ENCODE measurements around the gene ZNF783. TPM values are rescaled to one million over a fixed set of nuclear protein-coding genes. Genes with fewer than 3 reads are reported as not detected.
"Not testable (repeated sequence)": the region's sequence is repeated elsewhere in the genome, so short reads cannot be mapped to it uniquely, and the experiment has no call there.

ZNF783 gene
- total RNA-seq, 1 experiment from 2014 or later: 9.9 TPM

DNA sequence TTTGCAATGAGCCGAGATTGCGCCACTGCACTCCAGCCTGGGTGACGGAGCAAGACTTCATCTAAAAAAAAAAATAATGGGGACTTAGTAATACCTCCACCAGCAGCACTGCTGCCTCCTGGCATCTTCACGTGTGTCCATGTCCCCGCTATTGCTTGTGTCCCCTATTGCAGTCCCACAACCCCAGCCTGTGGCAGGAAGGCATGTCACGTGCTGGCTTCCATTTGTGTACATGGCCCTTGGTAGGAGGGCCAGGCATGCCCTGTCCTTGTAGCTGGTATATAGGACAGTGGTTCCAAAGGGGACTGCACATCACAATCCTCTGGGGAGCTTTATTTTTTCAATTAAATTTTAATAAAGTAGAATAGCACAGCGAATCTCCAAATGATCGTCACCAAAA lies 5.7 kb downstream of the ZNF783 start (continued):
- TF ChIP-seq, protein P1, sequence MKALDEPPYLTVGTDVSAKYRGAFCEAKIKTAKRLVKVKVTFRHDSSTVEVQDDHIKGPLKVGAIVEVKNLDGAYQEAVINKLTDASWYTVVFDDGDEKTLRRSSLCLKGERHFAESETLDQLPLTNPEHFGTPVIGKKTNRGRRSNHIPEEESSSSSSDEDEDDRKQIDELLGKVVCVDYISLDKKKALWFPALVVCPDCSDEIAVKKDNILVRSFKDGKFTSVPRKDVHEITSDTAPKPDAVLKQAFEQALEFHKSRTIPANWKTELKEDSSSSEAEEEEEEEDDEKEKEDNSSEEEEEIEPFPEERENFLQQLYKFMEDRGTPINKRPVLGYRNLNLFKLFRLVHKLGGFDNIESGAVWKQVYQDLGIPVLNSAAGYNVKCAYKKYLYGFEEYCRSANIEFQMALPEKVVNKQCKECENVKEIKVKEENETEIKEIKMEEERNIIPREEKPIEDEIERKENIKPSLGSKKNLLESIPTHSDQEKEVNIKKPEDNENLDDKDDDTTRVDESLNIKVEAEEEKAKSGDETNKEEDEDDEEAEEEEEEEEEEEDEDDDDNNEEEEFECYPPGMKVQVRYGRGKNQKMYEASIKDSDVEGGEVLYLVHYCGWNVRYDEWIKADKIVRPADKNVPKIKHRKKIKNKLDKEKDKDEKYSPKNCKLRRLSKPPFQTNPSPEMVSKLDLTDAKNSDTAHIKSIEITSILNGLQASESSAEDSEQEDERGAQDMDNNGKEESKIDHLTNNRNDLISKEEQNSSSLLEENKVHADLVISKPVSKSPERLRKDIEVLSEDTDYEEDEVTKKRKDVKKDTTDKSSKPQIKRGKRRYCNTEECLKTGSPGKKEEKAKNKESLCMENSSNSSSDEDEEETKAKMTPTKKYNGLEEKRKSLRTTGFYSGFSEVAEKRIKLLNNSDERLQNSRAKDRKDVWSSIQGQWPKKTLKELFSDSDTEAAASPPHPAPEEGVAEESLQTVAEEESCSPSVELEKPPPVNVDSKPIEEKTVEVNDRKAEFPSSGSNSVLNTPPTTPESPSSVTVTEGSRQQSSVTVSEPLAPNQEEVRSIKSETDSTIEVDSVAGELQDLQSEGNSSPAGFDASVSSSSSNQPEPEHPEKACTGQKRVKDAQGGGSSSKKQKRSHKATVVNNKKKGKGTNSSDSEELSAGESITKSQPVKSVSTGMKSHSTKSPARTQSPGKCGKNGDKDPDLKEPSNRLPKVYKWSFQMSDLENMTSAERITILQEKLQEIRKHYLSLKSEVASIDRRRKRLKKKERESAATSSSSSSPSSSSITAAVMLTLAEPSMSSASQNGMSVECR (CRISPR knock-in tag; IDR thresholded peaks at IDR 0.05; ENCODE audit: borderline replicate concordance): no peak
- no peak for TF ChIP-seq KAT7 (CRISPR knock-in tag; IDR thresholded peaks at IDR 0.05; ENCODE audit: borderline replicate concordance)
- TF ChIP-seq, protein P2, sequence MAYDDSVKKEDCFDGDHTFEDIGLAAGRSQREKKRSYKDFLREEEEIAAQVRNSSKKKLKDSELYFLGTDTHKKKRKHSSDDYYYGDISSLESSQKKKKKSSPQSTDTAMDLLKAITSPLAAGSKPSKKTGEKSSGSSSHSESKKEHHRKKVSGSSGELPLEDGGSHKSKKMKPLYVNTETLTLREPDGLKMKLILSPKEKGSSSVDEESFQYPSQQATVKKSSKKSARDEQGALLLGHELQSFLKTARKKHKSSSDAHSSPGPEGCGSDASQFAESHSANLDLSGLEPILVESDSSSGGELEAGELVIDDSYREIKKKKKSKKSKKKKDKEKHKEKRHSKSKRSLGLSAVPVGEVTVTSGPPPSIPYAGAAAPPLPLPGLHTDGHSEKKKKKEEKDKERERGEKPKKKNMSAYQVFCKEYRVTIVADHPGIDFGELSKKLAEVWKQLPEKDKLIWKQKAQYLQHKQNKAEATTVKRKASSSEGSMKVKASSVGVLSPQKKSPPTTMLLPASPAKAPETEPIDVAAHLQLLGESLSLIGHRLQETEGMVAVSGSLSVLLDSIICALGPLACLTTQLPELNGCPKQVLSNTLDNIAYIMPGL (CRISPR knock-in tag; IDR thresholded peaks at IDR 0.05): no peak
- TF ChIP-seq ZBTB21 (CRISPR knock-in tag; IDR thresholded peaks at IDR 0.05; ENCODE audit: borderline replicate concordance): no peak

GRCh38 chr7:149274424-149274823 lies 12.4 kb downstream of the ZNF783 start:
- H3K27me3 Mint-ChIP-seq (ENCODE audit: low read depth); H3K27ac Mint-ChIP-seq; ATAC-seq; H3K4me1 Mint-ChIP-seq; H3K4me3 Mint-ChIP-seq; H3K9me3 Mint-ChIP-seq; DNase-seq (ENCODE audit: low spot score): not testable (repeated sequence)
- ChIA-PET CTCF (interaction anchor here (1.4 kb wide), 1 partner anchor 12 kb away, joined by 4 read pairs; the partner anchor contains the start of gene ZNF783), POLR2A (interaction anchor here (1.0 kb wide), 1 partner anchor 10 kb away, joined by 5 read pairs; no protein-coding TSS in a partner anchor)
- H3K36me3 Mint-ChIP-seq: peaks cover 22% of the 10 kb centered on the region

DNA sequence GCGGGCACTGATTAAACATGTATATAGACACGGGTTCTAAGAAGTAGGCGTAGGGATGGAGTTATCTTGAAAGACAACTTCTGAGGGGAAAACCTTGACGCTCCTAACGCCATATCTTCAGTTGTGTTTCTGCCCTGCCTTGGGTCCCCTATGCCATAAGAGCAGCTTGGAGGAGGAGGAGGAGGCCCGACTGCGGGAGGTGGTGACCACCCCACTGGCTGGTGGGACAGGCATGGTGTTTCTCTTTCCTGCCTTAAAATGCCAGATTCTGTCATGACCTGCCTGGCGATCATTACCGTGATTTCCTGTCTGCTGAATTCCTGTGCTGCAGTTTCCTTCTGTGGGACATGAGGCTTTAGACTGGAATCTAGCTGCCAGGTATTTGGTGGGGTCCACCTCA lies 15.9 kb downstream of the ZNF783 start:
- H3K27ac Mint-ChIP-seq: no peak overlapping the region
- H3K27me3 Mint-ChIP-seq (ENCODE audit: low read depth): no peaks in the 10 kb centered on the region
- H3K4me3 Mint-ChIP-seq: no peak overlapping the region
- no peaks in the 10 kb centered on the region for H3K9me3 Mint-ChIP-seq
- DNase-seq (ENCODE audit: low spot score) (no peak), ATAC-seq (no peak)
- no peaks in the 10 kb centered on the region for H3K4me1 Mint-ChIP-seq
- H3K36me3 Mint-ChIP-seq: peaks cover 25% of the 10 kb centered on the region
- ChIA-PET CTCF (interaction anchor here (0.6 kb wide), 1 partner anchor 218 kb away, joined by 3 read pairs; no protein-coding TSS in a partner anchor), POLR2A (no interaction called here)
- TF ChIP-seq ZNF396 (CRISPR knock-in tag; IDR thresholded peaks at IDR 0.05; ENCODE audit: borderline replicate concordance): no peak
- TF ChIP-seq, protein P3, sequence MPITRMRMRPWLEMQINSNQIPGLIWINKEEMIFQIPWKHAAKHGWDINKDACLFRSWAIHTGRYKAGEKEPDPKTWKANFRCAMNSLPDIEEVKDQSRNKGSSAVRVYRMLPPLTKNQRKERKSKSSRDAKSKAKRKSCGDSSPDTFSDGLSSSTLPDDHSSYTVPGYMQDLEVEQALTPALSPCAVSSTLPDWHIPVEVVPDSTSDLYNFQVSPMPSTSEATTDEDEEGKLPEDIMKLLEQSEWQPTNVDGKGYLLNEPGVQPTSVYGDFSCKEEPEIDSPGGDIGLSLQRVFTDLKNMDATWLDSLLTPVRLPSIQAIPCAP (CRISPR knock-in tag; IDR thresholded peaks at IDR 0.05): no peak
- TF ChIP-seq, protein P4, sequence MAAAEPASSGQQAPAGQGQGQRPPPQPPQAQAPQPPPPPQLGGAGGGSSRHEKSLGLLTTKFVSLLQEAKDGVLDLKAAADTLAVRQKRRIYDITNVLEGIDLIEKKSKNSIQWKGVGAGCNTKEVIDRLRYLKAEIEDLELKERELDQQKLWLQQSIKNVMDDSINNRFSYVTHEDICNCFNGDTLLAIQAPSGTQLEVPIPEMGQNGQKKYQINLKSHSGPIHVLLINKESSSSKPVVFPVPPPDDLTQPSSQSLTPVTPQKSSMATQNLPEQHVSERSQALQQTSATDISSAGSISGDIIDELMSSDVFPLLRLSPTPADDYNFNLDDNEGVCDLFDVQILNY (CRISPR knock-in tag; IDR thresholded peaks at IDR 0.05): no peak
- TF ChIP-seq STAT6 (CRISPR knock-in tag; conservative IDR thresholded peaks at IDR 0.05; ENCODE audit: low read depth): no peak
- TF ChIP-seq HMGA2 (CRISPR knock-in tag; IDR thresholded peaks at IDR 0.05): no peak
- TF ChIP-seq, protein P5, sequence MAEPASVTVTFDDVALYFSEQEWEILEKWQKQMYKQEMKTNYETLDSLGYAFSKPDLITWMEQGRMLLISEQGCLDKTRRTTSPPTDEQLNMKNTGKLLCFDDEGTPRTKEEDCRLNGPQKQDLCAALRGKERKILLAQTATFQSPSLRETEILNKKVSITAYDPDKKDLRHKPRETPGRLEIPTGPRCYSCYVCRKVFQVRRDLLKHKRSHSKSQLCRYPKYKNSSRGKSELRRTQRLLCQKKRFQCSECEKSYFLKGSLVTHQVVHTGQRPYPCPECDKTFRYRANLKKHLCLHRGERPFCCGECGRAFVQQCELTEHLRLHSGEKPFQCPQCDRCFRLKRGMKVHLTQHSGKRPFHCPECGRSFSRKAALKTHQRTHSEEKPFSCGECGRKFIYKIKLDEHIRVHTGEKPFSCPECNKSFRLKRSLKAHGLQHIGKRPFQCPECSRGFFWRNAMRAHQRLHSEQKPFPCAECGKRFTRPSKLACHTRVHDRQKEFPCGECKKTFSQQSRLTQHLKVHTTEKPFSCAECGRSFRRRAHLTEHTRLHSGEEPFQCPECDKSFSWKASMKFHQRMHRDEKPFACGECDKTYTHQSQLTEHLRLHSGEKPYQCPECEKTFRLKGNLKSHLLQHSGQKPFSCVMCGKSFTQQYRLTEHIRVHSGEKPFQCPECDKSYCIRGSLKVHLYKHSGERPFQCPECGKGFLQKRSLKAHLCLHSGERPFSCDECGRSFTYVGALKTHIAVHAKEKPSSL (CRISPR knock-in tag; conservative IDR thresholded peaks at IDR 0.05): no peak
